ENCODE data around the gene WDR11.

- TF ChIP-seq CTCF (IDR thresholded peaks at IDR 0.05) = no peak
- TF ChIP-seq POLR2A (IDR thresholded peaks at IDR 0.05) = no peak
Measured at GRCh38 chr10:120887482-120887881, 36.3 kb downstream of the WDR11 start.

Measured in right lobe of liver (tissue), 4 donors.